ENCODE measurements around the gene KRT83.

KRT83 gene

DNA sequence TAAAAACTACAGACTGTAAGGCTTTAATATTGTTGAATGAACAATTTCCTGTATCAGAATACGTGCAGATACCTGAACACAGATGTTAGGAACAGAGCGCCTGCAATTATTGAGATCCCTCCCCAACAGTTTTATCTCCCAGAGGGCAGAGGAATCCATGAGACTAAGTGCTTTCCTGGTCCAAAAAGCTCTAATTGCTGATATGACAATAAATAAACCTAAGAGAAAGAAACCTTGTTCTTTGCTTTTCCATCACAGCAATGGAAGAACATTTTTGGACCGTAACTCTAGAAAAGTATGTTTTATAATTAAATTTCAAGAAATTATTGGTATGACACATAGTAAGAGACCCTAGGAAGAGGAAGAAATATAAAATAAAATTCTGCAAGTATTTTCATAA is 13.0 kb upstream of the KRT83 start:
- Histone ChIP-seq H3K79me2 (ENCODE audit: insufficient read depth, low read depth) (no peaks in the 10 kb centered on the region), H3K9ac (no peak overlapping the region)
- TF ChIP-seq, protein P1, sequence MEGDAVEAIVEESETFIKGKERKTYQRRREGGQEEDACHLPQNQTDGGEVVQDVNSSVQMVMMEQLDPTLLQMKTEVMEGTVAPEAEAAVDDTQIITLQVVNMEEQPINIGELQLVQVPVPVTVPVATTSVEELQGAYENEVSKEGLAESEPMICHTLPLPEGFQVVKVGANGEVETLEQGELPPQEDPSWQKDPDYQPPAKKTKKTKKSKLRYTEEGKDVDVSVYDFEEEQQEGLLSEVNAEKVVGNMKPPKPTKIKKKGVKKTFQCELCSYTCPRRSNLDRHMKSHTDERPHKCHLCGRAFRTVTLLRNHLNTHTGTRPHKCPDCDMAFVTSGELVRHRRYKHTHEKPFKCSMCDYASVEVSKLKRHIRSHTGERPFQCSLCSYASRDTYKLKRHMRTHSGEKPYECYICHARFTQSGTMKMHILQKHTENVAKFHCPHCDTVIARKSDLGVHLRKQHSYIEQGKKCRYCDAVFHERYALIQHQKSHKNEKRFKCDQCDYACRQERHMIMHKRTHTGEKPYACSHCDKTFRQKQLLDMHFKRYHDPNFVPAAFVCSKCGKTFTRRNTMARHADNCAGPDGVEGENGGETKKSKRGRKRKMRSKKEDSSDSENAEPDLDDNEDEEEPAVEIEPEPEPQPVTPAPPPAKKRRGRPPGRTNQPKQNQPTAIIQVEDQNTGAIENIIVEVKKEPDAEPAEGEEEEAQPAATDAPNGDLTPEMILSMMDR (conservative IDR thresholded peaks at IDR 0.05; ENCODE audit: low read depth, low read length): no peak

DNA sequence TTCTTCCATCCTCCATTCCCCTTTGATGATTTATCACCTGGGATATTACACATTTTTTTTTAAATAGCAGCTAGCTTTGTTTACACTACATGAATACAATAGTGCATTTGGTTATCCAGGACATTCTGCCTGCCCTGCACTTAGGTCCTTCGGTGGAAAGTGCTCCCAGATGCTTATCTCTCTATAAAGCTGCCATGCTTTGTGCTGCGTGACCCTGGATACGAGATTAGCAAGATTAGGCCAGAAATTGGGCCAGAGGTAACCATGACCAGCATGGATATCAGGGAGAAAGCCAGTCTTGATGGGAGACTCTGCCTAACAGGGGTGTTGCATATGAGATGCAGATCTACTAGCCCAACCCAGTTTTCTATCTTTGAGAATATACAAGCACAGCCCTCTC is 12.1 kb upstream of the KRT83 start:
- TF ChIP-seq, protein P1 (conservative IDR thresholded peaks at IDR 0.05; ENCODE audit: low read depth, low read length): no peak
- no peak overlapping the region for H3K9ac ChIP-seq
- no peaks in the 10 kb centered on the region for H3K79me2 ChIP-seq (ENCODE audit: insufficient read depth, low read depth)
- no peak overlapping the region for H3K4me2 ChIP-seq
- H3K36me3 ChIP-seq (ENCODE audit: insufficient read depth): no peaks in the 10 kb centered on the region
- no peaks in the 10 kb centered on the region for H3K4me1 ChIP-seq (ENCODE audit: low read depth, poor library complexity, severe bottlenecking)
- H3K27ac ChIP-seq: no peak overlapping the region
- no peaks in the 10 kb centered on the region for H3K27me3 ChIP-seq (ENCODE audit: insufficient read depth, low read depth)
- H4K20me1 ChIP-seq (ENCODE audit: insufficient read depth): no peaks in the 10 kb centered on the region
- no peak overlapping the region for H2AFZ ChIP-seq (ENCODE audit: low read depth)
- H3K4me3 ChIP-seq (IDR thresholded peaks at IDR 0.05; ENCODE audit: insufficient read depth, low read depth, low read length): no peak overlapping the region

More for the DNA sequence above, 13.0 kb upstream of the KRT83 start:
- Histone ChIP-seq H4K20me1 (ENCODE audit: insufficient read depth) (no peaks in the 10 kb centered on the region), H3K36me3 (ENCODE audit: insufficient read depth) (no peaks in the 10 kb centered on the region), H3K27ac (no peak overlapping the region), H3K4me3 (IDR thresholded peaks at IDR 0.05; ENCODE audit: insufficient read depth, low read depth, low read length) (no peak overlapping the region), H3K4me1 (ENCODE audit: low read depth, poor library complexity, severe bottlenecking) (no peaks in the 10 kb centered on the region), H3K27me3 (ENCODE audit: insufficient read depth, low read depth) (no peaks in the 10 kb centered on the region), H2AFZ (ENCODE audit: low read depth) (no peak overlapping the region), H3K4me2 (no peak overlapping the region)

DNA sequence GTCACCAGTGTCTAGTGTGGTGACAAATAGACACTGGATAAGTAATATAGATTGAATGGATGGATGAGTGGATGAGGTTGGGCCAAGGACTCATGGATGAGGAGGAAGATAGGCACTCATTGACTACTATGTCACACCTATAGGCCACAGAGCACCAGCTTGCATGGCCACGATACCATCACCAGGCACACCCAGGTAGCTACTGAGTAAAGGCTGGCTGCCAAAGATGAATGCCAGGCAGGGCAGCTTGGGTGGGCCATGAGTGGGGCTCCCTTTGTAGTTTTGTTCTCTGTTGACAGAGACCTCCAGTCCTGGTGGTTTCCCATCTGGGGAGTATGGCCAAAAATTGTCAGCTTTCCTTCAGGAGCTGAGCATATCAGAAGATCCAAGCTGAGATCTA is 11.2 kb upstream of the KRT83 start:
- peaks cover 7% of the 10 kb centered on the region for H3K4me1 ChIP-seq (ENCODE audit: low read depth, poor library complexity, severe bottlenecking)
- no peak overlapping the region for H2AFZ ChIP-seq (ENCODE audit: low read depth)
- no peak overlapping the region for H3K4me2 ChIP-seq
- no peaks in the 10 kb centered on the region for H3K36me3 ChIP-seq (ENCODE audit: insufficient read depth)
- TF ChIP-seq, protein P1 (conservative IDR thresholded peaks at IDR 0.05; ENCODE audit: low read depth, low read length): no peak
- H3K27me3 ChIP-seq (ENCODE audit: insufficient read depth, low read depth): no peaks in the 10 kb centered on the region
- no peaks in the 10 kb centered on the region for H3K79me2 ChIP-seq (ENCODE audit: insufficient read depth, low read depth)
- no peaks in the 10 kb centered on the region for H4K20me1 ChIP-seq (ENCODE audit: insufficient read depth)
- H3K9ac ChIP-seq: no peak overlapping the region
- H3K27ac ChIP-seq: no peak overlapping the region
- no peak overlapping the region for H3K4me3 ChIP-seq (IDR thresholded peaks at IDR 0.05; ENCODE audit: insufficient read depth, low read depth, low read length)

DNA sequence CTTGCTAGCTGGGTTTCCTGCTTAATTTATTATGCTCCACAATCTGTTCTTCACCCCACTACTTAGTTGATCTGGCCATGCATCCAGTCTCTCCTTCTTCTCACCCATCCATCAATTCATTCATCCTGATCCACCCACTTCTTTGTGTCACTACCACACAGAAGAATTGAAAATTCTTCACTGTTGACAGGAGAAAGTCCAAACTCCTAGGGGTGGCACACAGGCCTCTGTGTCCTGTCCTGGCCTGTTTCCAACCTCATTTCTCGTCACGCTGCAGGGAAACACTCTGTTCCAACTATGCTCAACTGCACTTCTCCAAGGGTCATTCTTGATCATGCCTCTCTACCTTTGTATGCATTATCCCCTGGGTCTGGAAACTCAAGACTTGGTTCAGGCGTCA is 10.6 kb upstream of the KRT83 start:
- no peak overlapping the region for H3K4me2 ChIP-seq
- TF ChIP-seq, protein P1 (conservative IDR thresholded peaks at IDR 0.05; ENCODE audit: low read depth, low read length): no peak
- H2AFZ ChIP-seq (ENCODE audit: low read depth): no peak overlapping the region
- peaks cover 13% of the 10 kb centered on the region for H3K4me1 ChIP-seq (ENCODE audit: low read depth, poor library complexity, severe bottlenecking)
- no peaks in the 10 kb centered on the region for H4K20me1 ChIP-seq (ENCODE audit: insufficient read depth)
- H3K36me3 ChIP-seq (ENCODE audit: insufficient read depth): no peaks in the 10 kb centered on the region
- H3K79me2 ChIP-seq (ENCODE audit: insufficient read depth, low read depth): no peaks in the 10 kb centered on the region
- H3K9ac ChIP-seq: no peak overlapping the region
- H3K4me3 ChIP-seq (IDR thresholded peaks at IDR 0.05; ENCODE audit: insufficient read depth, low read depth, low read length): no peak overlapping the region
- H3K27me3 ChIP-seq (ENCODE audit: insufficient read depth, low read depth): no peaks in the 10 kb centered on the region
- no peak overlapping the region for H3K27ac ChIP-seq

Measured in KMS-11 (cell line).